Stimulated activated CD8-positive, alpha-beta memory T cell treated with anti-CD3 and anti-CD28 coated beads, Interleukin-12 subunit alpha, Interleukin-12 subunit beta, amount 100 ng/mL, for 1 hour (primary cell): Measurements from ENCODE around the gene NIPA2.

Experiments used
- DNase-seq: peaks from one replicate; pipeline ENCODE4 v3.0.0-alpha.2; 2020; ENCODE audit warnings: low read depth

Gene NIPA2

DNA sequence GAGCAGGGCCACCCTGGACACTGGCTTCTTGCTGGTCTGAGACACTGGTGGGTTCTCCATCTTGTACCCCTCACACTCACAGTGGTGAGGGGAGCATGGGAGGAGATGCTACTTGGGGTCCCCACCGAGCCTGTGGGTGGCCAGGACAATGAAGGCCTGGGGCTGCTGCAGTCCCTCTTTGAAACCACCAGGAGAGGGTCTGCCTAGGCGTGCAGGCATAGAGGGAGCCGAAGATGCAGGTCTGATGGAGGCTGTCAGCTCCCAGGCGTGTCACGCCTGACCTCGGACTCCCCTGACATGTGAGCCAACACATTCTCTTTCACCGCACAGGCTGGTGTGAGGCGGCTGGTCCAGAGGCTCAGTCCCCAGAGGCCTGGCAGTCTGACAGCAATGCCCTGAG lies 39.1 kb downstream of the NIPA2 start:
- no peak for DNase-seq

- no peak for DNase-seq
Observed at GRCh38 chr15:22878103-22878502, 39.6 kb downstream of the NIPA2 start.

- DNase-seq, result no peak
Observed at GRCh38 chr15:22880068-22880980, 41.9 kb downstream of the NIPA2 start.

GRCh38 chr15:22880981-22881738 lies 42.7 kb downstream of the NIPA2 start:
- DNase-seq, result no peak

DNA sequence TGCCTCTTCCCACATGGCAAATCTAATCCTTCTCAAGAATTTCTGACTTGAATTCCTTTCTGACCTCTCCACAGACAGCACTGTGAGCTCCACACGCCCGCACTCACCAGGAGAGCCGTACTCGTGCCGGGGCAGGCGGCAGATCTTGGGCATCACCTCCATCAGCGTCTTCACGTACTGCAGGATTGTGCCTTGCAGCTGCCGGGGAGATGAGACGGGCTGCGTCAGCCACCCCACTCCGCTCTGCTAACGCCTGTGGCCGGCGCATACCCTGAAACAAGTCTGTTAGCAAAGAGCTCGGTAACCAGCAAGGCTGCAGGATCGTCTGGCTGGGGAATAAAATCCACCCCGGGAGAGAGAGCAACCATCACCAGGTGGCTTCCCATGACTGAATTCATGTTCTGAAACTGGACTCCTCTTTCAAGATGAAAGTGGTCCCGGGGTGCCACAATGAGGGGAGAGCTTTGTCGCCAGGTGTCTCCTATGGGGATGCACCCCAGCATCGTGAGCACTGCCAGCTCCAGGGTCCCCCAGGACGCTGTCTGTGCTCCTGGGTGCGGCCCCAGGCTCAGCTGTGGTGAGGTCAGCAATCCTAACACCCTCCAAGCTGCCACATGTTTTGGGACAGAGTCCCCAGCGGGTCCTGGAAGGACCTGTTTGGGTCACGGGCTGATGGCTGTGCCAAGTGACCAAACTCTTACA lies 43.4 kb downstream of the NIPA2 start:
- DNase-seq, result no peak

DNA sequence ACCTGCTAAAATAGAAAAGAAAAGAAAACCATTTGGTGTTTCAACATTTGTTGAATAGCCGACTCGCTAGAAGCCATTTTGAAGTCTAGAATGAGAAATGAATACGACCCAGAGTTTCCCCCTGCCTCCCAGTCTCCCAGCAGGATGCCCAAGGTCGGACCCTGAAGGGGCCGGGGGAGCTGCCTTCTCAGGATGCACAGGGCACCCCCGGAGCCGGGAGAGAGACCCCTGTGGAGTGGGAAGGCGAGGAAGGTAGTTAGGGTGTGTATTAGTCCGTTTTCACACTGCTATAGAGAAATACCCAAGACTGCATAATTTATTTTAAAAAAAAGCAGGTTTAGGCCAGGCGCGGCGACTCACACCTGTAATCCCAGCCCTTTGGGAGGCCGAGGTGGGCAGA lies 44.7 kb downstream of the NIPA2 start:
- no peak for DNase-seq

DNA sequence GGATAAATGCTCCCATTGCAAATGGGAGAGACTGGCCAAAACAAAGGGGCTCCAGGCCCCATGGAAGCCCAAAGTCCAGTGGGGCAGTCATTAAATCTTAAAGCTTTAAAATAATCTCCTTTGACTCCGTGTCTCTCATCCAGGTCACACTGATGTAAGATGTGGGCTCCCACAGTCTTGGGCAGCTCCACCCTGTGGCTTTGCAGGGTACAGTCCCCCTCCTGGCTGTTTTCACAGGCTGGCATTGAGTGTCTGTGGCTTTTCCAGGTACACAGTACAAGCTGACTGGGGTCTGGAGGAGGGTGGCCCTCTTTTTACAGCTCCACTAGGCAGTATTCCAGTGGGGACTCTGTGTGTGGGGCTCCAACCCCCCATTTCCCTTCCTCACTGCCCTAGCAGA lies 45.9 kb downstream of the NIPA2 start:
- DNase-seq, result no peak

DNA sequence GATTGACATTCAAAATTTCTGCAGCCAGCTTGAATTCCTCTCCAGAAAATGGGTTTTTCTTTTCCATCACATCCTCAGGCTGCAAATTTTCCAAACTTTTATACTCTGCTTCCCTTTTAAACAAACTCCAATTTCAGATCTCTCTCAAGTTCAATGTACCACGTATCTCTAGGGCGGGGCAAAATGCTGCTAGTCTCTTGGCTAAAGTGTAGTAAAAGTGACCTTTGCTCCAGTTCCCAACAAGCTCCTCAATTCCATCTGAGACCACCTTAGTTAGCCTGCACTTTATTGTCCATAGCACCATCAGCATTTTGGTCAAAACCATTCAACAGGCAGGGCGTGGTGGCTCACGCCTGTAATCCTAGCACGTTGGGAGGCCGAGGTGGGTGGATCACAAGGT lies 46.7 kb downstream of the NIPA2 start:
- no peak for DNase-seq

- DNase-seq, result no peak
Observed at GRCh38 chr15:22887157-22887951, 48.9 kb downstream of the NIPA2 start.

DNA sequence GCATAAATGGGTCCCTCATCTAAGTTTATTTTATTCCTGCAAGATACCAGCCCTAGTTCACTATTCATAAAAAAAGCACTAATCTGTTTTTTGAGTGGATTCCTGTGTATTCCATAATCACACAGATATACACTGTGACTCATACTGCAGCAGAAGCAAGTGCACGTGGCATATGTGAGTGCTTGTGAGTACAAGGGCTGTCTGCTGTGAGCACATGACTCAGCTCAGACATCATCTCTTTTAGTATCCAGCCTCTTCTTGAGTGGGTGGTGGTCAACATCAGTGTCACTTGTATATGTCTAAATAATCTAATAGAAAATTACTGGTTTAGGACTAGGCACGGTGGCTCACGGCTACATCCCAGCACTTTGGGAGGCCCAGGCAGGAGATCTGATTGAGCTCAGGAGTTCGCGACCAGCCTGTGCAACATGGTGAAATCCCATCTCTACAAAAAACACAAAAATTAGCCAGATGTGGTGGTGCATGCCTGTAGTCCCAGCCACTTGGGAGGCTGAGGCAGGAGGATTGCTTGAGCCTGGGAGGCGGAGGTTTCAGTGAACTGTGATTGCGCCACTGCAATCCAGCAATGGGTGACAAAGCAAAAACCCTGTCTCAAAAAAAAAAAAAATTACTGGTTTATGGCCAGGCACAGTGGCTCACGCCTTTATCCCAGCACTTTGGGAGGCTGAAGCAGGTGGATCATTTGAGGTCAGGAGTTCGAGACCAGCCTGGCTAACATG lies 49.8 kb downstream of the NIPA2 start:
- no peak for DNase-seq

GRCh38 chr15:22889146-22889818 lies 50.8 kb downstream of the NIPA2 start:
- DNase-seq, result no peak

DNA sequence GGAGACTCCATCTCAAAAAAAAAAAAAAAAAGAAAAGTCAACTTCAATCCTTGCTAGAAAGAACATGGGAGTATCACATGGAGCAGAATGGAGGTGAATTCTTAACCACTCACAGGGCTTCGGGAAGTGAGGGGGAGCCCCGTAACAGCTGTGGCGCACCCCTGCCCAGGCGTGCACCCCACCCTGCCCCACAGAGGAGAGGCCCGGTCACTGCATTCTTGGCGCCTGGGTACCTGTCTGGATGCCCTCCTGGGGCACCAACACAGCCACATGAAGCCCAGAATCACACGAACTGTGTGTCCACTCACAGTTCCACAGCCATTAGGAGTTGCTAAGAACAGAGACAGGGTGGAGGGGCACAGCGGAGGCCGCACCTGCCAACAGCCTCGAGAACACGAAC lies 51.8 kb downstream of the NIPA2 start:
- no peak for DNase-seq

GRCh38 chr15:22891426-22892210 lies 53.2 kb downstream of the NIPA2 start:
- DNase-seq, result no peak

DNA sequence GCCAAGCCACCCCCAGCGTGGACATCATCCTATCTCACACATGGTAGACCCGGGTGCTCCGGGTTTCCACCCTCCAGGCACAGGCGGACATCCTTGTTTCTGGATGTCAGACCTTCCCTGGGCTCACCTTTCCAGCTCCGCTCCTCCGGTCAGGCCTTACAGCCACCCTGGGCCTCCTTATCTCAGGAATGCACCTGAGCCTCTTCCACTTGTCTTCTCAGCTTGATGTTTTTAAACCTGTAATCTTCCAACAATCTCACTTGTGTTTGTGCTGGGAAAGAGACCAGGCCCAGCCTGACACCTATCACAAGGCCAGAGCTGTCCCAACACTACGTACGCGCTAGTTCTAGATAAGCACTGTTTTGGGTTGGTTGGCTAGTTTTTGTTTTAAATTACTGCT lies 53.9 kb downstream of the NIPA2 start:
- no peak for DNase-seq

GRCh38 chr15:22893081-22893480 lies 54.6 kb downstream of the NIPA2 start:
- no peak for DNase-seq

GRCh38 chr15:22893881-22894280 lies 55.4 kb downstream of the NIPA2 start:
- DNase-seq, result no peak

DNA sequence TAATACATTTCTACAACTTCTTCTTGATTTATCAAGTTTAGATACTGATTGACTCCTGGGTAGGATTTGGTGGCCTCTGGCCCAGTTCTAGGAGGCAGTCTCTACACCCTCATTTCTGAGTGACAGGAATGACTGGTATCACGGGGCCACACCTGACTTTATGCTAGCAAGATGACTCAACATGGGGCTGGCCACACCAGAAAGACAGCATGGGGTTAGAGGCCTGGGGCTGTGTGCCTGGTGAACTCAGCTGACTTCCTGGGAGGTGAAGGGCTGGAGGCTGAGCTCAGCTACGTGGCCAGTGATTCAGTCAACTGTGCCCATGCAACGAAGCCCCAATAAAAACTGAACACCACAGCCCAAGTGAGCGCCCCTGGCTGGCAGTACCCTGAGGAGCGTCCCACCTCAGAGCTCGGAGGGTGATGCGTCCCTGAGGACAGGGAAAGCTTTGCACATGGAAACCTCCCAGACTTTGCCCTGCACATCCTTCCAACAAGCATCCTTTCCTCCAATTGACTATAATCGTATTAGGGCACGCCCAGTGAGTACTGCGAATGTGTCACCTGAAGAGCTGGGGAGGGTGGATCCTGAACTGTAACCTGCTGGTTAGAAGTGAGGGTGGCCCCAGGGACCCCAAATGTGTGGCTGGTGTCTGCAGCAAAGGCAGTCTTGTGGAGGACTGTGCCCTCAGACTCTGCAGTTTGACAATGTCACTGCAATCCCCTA lies 57.2 kb downstream of the NIPA2 start:
- DNase-seq, result no peak

DNA sequence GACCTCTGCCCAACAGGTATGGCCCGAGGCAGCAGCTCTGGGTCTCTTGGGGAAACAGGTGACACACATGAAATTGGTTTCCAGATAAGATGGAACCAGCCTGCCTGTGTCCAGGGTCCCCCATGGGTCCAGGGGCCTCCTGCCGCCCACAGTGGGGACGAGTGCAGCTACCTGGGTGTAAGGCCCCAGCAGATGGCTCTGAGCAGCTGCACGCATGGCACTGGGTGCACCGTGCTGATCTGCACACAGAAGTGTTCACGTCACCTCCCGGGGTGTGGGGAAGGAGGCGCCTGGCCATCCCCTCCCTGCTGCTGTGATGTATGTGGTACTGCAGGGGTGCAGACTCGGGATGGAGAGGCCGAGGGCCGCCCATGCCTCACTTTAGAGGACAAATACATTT lies 63.6 kb downstream of the NIPA2 start:
- no peak for DNase-seq

DNA sequence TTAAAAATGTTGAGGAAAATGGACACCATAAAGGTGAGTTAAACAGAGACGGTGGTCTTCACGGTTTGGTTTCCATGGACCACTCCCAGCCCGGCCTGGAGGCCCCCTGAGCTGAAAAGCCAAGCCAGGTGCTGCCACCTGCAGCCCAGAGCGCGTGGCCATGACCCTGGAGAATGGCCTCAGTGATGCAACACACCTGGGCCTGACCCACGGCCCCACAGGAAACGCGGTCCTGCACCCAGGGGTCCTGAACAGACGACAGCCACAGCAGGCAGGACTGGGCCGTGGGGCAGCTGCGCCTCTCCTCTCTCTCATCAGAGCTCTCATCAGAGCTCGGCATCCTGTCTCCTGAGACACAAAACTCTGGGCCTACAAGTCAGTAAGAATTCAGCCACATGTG lies 64.1 kb downstream of the NIPA2 start:
- no peak for DNase-seq
